Colonic mucosa (tissue), 4 donors: Measurements from ENCODE around the gene CD96. TPM values are rescaled to one million over a fixed set of nuclear protein-coding genes. Genes with fewer than 3 reads are reported as not detected.

Experiments used
- DNase-seq: peaks from one replicate; pipeline ENCODE4 v3.0.0-alpha.2; 2020
- H3K27ac ChIP-seq: fragments of 200-600 bp; one replicate; pipeline ENCODE4 v1.8.0; 2021
- H3K27me3 ChIP-seq: fragments of 200-600 bp; one replicate; pipeline ENCODE4 v1.8.0; 2021
- H3K36me3 ChIP-seq: fragments of 200-600 bp; one replicate; pipeline ENCODE4 v1.8.0; 2021
- H3K4me1 ChIP-seq: fragments of 200-600 bp; one replicate; pipeline ENCODE4 v1.8.0; 2021; ENCODE audit warnings: mild to moderate bottlenecking
- H3K4me3 ChIP-seq: fragments of 200-600 bp; one replicate; pipeline ENCODE4 v1.8.0; 2021
- H3K9ac ChIP-seq, 2 donors: one replicate each; pipeline ENCODE4 v1.7.0; 2013; ENCODE audit warnings: control low read depth in 2 of 2, low read depth in 2 of 2, low read length in 2 of 2
- H3K9me3 ChIP-seq: fragments of 200-600 bp; one replicate; pipeline ENCODE4 v1.8.0; 2021
- intact Hi-C: fragments of 100-400 bp; cut with DNase I; formaldehyde crosslinking; loops from one replicate; pipeline ENCODE4 v1.14.1; 2022
- total RNA-seq, 2 donors: library from RNA; stranded (reverse); fragmentation: NEBNext Ultra II Directional in 1 of 2; extraction: Animal tissue kit (Norgen Biotek cat#: 25700) in 1 of 2; gene quantifications; one replicate each; pipeline ENCODE4 v1.2.1, GENCODE V29; 2021
- TF ChIP-seq, protein P1 (sequence below): fragments of 200-600 bp; IDR thresholded peaks from one replicate; pipeline ENCODE4 v1.8.0; 2022; ENCODE audit warnings: antibody characterized with exemption, mild to moderate bottlenecking
- donor health status: healthy.
- donor health status: DM: no; HTN: no; CAD: no.
- donor health status: DM: no; HTN: no; CAD: no.

CD96 gene
- total RNA-seq, 2 donors from 2014 or later: 1.7 to 2.8 TPM

DNA sequence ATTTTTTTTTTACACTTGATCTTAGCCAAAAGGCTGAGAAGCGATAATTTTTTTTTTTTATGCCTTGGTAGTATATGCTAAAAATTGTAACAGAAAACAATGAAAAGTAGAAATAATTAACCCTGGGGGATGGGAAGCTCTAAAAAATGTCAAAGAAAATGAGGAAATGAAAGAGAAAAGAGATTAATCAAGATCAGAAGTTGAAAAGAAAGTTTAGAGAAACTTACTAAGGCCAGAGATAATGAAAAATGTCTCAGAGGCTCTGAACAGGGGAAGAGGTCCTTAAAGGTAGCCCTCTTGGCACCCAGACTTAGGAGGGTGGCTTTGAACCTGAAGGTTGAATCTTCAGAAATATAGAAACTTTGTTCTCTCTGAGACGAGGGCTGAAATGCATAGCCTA lies 111.8 kb downstream of the CD96 start:
- Histone ChIP-seq H3K9me3 (no peaks in the 10 kb centered on the region), H3K9ac (no peak overlapping the region), H3K4me3 (no peak overlapping the region), H3K4me1 (no peaks in the 10 kb centered on the region), H3K27ac (no peak overlapping the region), H3K36me3 (no peaks in the 10 kb centered on the region), H3K27me3 (no peaks in the 10 kb centered on the region)
- intact Hi-C loops: no loop called here
- no peak for DNase-seq
- TF ChIP-seq, protein P1, sequence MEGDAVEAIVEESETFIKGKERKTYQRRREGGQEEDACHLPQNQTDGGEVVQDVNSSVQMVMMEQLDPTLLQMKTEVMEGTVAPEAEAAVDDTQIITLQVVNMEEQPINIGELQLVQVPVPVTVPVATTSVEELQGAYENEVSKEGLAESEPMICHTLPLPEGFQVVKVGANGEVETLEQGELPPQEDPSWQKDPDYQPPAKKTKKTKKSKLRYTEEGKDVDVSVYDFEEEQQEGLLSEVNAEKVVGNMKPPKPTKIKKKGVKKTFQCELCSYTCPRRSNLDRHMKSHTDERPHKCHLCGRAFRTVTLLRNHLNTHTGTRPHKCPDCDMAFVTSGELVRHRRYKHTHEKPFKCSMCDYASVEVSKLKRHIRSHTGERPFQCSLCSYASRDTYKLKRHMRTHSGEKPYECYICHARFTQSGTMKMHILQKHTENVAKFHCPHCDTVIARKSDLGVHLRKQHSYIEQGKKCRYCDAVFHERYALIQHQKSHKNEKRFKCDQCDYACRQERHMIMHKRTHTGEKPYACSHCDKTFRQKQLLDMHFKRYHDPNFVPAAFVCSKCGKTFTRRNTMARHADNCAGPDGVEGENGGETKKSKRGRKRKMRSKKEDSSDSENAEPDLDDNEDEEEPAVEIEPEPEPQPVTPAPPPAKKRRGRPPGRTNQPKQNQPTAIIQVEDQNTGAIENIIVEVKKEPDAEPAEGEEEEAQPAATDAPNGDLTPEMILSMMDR: no peak

DNA sequence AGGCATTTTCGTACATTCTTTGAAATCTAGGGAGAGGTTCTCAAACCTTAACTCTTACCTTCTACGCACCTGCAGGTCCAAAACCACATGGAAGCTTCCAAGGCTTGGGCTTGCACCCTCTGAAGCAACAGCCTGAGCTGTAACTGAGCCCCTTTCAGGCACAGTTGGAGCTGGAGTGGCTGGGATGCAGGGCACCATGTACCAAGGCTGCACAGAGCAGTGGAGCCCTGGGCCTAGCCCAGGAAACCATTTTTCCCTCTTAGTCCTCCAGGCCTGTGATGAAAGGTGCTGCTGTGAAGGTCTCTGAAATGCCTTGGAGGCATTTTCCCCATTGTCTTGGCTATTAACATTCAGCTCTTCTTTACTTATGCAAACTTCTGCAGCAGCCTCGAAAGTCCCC lies 120.0 kb downstream of the CD96 start:
- Histone ChIP-seq H3K27ac (no peak overlapping the region), H3K9me3 (no peaks in the 10 kb centered on the region), H3K4me3 (no peak overlapping the region), H3K36me3 (no peaks in the 10 kb centered on the region), H3K4me1 (no peaks in the 10 kb centered on the region), H3K9ac (no peak overlapping the region), H3K27me3 (no peaks in the 10 kb centered on the region)
- no peak for DNase-seq
- TF ChIP-seq, protein P1: no peak
- intact Hi-C loops: no loop called here

DNA sequence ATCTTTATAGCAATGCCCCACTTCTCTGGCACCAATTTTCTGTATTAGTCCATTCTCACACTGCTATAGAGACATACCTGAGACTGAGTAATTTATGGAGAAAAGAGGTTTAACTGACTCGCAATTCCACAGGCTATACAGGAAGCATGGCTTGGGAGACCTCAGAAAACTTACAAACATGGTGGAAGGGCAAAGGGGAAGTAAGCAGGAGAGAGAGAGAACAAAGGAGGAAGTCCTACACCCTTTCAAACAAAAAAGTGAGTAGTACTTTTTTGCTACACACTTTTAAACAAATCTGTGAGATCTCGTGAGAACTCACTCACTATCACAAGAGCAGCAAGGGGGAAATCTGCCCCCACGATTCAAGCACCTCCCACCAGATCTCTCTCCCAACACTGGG lies 120.9 kb downstream of the CD96 start:
- H3K4me1 ChIP-seq: no peaks in the 10 kb centered on the region
- no peak overlapping the region for H3K27ac ChIP-seq
- TF ChIP-seq, protein P1: no peak
- no peak overlapping the region for H3K4me3 ChIP-seq
- no peaks in the 10 kb centered on the region for H3K36me3 ChIP-seq
- no peaks in the 10 kb centered on the region for H3K9me3 ChIP-seq
- H3K27me3 ChIP-seq: no peaks in the 10 kb centered on the region
- intact Hi-C loops: no loop called here
- no peak overlapping the region for H3K9ac ChIP-seq
- DNase-seq: no peak

DNA sequence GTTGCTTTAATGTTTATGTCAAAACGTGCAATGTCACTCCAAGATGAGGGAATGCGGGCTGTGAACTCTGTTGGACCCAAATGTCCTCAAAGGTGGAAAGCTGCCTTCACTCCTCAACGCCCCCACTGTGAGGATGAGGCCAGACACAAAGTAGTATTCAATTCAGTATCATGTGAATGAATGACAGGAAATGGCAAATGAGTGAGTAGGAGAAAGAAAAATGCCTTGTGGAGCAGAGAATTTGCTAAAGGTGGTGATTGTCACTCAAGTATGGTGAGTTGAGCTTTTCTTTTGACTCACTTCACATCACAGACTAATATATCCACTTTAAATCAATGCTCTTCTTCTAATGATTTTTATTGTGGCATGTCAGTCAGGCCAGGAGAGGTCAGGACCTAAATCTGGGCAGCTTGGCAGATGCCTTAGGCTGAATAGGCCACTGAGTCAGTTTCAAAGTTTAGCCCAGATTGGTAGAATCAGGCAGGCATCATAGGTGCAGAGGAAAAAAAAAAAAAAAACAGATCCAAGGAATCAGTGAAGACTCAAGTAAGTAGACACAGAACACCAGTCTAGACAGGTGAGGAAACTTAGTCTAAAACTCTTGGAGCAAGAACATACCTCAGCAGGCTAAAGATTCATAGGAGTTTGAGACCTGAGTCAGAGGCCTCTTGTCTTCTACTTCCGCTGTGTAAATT lies 124.2 kb downstream of the CD96 start:
- DNase-seq: no peak
- TF ChIP-seq, protein P1: no peak
- intact Hi-C loops: loop anchor here (5.0 kb wide), 1 partner anchor 51 kb away; no protein-coding TSS in a partner anchor

DNA sequence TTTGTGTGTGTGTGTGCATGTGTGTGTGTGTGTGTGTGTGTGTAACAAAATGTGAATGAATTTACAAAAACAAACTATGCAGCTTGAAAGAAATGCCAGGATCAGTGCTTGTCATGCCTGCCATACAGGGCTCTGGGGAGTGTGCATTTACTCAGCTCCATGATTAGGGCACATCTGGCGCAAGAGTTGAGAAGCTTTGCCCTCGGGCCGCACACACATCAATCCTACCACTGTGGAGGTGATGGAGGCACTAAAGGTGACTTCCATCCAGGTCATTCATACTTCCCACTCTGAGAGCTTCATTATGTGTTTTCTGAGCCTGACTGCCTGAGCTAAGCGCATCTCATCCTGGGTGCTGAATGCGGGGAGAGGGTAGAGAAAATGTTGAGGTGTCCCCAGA lies 125.2 kb downstream of the CD96 start:
- no peaks in the 10 kb centered on the region for H3K36me3 ChIP-seq
- intact Hi-C loops: loop anchor here (5.0 kb wide), 1 partner anchor 50 kb away; no protein-coding TSS in a partner anchor
- H3K27me3 ChIP-seq: no peaks in the 10 kb centered on the region
- H3K9me3 ChIP-seq: no peaks in the 10 kb centered on the region
- TF ChIP-seq, protein P1: no peak
- H3K27ac ChIP-seq: peak overlapping the region; percentile 38
- no peak overlapping the region for H3K4me3 ChIP-seq
- no peak overlapping the region for H3K9ac ChIP-seq
- no peaks in the 10 kb centered on the region for H3K4me1 ChIP-seq
- no peak for DNase-seq

More for the DNA sequence above, 124.2 kb downstream of the CD96 start:
- no peaks in the 10 kb centered on the region for H3K27me3 ChIP-seq
- no peaks in the 10 kb centered on the region for H3K36me3 ChIP-seq
- H3K27ac ChIP-seq: no peak overlapping the region
- no peak overlapping the region for H3K4me3 ChIP-seq
- no peaks in the 10 kb centered on the region for H3K4me1 ChIP-seq
- H3K9ac ChIP-seq: no peak overlapping the region
- no peaks in the 10 kb centered on the region for H3K9me3 ChIP-seq
